IPS-18c (cell line): ENCODE results near the gene YEATS4.

Source experiments
- H3K4me3 ChIP-seq: 2 replicates; pipeline ENCODE4 v1.7.0; 2013; ENCODE audit warnings: low read depth, mild to moderate bottlenecking, low read length, moderate library complexity; ENCODE audit not compliant: insufficient read depth
- H3K9me3 ChIP-seq: one replicate; pipeline ENCODE4 v1.6.1; 2013; ENCODE audit warnings: mild to moderate bottlenecking, low read length, moderate library complexity; ENCODE audit not compliant: control insufficient read depth, insufficient read depth

The YEATS4 gene

DNA sequence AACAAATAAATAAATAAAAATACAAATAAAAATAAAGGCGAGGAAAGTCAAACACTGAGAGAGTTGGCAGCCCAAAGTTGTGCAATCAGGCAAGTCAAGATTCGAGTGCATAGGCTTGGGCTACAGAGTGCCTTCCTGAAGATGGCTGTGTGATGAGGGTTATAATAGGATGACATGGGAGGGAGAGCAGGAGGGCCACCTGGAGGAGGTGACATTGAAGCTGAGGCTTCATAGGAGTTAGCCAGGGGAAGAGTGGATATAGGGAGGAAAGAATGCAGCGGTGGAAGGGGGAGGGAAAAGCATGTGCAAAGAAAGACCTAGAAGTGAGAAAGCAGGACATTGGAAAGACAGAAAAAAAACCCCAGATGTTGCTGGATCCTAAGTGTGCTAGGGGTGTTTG lies 53.1 kb downstream of the YEATS4 start:
- Histone ChIP-seq H3K9me3 (no peaks in the 10 kb centered on the region), H3K4me3 (no peak overlapping the region)

DNA sequence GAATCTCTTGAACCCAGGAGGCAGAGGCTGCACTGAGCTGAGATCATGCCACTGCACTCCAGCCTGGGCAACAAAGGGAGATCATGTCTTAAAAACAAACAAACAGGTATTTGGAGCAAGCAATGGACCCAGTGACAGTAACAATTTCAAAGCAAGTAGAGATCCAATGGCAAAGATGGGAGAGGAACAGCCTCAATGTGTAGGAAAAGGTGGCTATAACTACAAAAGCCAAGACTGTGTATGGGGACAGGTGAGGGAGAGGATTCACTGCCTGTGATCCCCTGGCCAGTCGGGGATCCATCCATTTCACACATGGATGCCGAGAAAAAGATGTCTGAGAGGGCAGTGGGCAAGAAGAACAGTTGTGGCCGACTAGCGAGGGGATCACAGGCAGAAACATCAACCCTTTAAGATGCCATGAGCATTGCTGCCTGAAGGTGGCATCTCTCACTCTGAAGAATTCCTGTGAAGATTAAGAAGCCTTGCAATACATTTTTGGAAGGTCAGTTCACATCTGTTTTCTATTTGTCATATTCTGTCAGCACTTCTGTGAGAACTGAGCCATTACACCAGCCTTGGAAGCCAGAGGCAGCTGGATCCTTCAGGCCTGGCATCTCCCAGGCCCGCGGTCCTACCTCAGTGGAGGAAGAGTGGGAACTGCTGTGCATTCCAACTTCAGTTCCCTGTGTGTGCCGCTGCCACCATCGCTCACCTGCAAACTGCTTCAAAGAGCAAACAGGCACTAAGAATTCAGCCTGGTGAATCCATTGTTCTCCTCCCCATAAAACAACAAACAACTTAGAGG lies 56.1 kb downstream of the YEATS4 start:
- H3K4me3 ChIP-seq, result peak overlapping the region; percentile 20; the same call in 1 of the 2 replicates
- H3K9me3 ChIP-seq, result no peaks in the 10 kb centered on the region

DNA sequence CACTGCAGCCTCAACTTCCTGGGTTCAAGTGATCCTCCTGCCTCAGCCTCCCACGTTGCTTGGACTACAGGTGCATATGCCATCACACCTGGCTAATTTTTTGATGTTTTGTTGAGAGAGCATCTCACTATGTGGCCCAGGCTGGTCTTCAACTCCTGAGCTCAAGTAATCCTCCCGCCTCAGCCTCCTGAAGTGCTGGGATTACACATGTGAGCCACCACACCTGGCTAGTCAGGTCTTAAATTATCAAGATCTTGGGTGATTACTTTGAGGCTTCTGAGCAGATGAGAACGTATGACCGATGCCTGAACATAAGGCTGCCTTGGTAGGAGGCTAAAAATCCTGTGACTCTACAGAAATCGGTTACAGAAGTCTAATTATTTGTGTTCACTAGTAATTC lies 57.7 kb downstream of the YEATS4 start:
- no peaks in the 10 kb centered on the region for H3K9me3 ChIP-seq
- H3K4me3 ChIP-seq, result no peak overlapping the region

DNA sequence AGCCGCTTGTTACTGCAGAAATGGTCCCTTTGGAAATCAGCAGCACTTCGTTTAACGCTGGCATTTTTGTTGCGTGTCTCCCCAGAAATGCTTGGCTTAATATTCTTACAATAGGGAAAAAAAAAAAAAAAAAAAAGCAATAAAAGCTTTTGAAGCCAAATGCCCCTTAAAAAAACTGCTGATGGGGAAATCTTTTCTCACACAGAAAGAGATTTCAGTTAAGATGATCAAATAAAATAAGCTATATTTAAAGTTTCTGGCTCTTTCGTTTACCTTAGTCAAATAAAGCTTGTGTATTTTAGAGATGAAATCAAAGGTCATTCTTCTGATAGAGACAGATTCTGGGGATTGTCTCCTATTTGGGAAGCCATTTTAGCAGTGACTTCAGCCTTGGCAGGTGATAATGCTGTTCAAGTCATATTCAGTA lies 58.2 kb downstream of the YEATS4 start:
- Histone ChIP-seq H3K4me3 (no peak overlapping the region), H3K9me3 (no peaks in the 10 kb centered on the region)

DNA sequence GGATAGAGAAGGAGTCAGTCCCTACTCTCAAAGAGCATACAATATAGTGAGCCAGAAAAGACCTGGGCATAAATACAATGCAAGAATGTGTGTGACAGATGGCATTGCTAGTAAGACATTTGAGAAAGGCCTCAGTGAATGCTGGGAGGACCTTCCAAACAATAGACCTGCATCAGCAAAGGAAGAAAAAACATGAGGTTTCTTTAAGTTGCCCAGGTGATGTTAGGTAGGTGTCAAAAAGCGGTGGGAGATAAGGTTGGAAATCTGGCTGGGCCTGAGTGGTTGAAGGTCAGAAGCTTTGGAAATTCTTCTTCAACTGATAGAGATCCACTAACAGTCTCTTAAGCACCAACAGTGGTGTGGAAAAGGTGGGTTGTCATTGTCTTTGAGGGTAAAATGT lies 60.2 kb downstream of the YEATS4 start:
- H3K4me3 ChIP-seq, result no peak overlapping the region

DNA sequence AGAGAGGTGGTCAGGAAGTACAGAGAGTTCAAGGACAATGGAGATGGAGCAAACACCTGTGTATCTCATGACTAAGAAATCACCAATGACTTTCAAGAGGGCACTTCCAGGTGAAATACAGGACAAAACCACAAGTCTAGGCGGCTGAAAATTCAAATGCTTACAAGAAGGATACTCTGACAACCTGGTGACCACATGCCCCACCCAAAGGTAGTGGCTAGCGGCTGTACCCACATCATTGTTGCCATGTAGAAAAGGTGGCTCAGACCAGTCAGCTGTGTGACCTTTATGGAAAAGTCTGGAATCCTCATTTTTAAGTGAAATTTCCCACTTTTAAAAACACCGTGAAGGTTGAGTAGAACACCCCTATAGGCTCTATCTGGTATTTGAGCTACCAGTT lies 62.0 kb downstream of the YEATS4 start:
- Histone ChIP-seq H3K4me3 (no peak overlapping the region), H3K9me3 (no peaks in the 10 kb centered on the region)

More for the DNA sequence above, 60.2 kb downstream of the YEATS4 start:
- no peaks in the 10 kb centered on the region for H3K9me3 ChIP-seq

DNA sequence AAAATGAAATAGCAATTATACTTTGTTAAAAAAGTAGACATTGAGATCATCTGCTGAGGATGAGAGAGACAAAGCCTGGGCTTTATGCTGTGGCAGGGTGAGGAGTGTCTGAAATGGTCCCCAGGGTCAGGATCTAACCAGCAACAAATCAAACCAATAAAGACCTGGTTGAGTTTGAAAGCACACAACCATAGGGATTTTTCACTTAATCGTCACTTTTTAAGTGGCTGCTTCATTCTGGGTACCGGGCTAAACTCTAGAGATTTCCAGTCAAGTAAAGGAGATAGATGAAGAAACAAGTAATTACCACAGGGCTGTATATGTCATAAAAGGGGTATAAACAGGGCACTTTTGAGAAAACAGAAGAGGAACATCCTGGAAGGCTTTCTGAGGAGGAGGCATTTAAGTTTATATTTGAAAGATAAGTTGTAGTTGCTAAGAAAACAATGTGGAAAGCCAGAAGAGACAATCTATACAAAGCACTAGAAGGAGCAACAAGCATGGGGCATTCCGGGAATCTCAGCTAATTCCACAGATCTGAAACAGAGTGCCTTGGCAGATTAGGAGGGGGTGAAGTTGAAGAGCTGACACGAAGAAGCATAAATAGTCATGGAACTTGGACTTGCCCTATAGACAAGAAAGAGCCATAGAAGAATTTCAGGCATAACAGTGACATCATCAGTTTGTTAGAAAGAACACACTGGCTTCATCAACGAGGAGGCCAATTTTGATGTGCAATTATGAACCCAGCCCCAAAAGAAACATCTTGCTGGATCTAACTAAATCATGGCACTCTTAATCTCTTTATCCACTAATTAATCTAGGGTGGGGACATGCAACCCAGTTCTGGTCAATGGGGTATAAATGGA lies 63.7 kb downstream of the YEATS4 start:
- Histone ChIP-seq H3K4me3 (no peak overlapping the region), H3K9me3 (no peaks in the 10 kb centered on the region)

DNA sequence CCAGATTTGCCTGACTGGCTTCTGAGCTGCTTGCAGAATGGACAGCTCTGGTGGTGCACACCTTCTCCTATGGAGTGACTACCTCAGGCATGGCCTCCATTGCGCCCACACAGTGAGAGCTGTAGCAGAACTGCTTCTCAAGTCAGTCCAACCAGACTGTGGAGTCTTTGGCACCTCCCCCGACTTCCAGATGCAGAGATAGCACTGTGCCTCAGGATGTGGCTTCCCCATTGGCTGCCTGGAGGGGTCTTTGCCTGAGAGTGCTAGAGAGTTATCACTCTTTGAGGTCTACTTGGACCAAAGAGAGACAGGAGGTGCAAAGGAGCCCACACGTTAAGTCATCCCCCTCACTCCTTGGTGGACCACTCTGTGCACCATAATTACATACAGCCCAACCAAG lies 65.9 kb downstream of the YEATS4 start:
- Histone ChIP-seq H3K9me3 (no peaks in the 10 kb centered on the region), H3K4me3 (no peak overlapping the region)

DNA sequence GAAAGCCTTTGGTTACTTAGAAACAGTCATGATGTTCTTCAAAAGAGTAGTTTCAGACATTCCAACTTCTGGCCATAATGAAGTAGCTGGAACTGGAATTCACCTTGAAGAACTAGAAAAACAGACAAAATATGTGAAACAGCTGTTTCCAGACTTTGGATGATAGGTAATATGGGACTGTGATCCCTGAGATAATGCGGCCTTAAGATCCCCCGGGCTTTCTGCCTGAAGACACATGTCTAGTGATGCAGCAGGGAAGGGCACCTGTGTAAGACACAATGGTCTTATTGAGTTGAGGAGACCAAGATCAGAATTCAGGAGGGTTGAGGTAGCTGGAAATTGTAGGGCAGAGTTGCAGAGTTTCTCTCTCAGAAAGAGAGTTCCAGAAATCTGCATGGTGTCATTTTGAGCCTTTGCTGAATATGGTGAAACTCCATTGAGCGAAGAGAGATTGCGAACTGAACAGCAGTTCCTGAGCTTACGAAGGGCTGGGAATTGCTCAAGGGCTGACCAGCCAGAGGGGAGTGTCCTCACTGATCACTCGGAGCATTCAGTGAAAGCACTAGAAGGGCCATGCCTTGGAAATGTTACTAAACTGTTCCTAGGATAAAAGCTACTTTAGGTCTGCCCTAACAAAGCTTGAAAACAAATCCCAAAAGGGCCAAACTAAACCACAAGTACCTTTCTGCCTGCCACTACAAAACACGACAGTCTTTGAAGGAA lies 69.0 kb downstream of the YEATS4 start:
- Histone ChIP-seq H3K9me3 (no peaks in the 10 kb centered on the region), H3K4me3 (no peak overlapping the region)

DNA sequence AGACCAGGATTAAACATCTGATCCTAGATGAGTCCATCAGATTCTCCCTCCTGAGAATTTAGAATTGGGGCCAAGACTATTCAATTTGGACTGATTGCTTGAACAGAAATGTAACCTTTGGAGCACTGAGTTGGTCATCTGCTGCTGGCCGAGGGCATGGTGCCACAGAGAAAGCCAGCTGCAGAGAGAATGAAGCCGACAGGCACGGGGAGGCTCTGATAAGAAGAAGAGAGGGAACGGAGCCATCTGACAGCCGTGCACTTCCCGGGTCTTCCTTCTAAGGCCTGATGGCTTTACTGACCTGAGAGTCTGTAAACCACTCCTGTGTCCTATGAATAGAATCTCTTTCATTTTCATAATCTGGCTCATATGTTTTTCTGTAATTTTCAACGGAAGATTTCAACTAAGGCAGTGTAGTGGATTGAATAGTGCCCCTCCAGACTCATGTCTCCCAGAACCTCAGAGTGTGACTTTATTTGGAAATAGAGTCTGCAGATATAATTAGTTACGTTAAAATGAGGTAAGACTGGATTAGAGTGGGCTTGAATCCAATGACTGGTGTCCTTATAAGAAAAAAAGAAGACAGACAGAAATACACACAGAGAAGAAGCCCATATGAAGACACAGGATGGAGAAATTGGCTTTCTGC lies 71.5 kb downstream of the YEATS4 start:
- no peaks in the 10 kb centered on the region for H3K9me3 ChIP-seq
- no peak overlapping the region for H3K4me3 ChIP-seq

DNA sequence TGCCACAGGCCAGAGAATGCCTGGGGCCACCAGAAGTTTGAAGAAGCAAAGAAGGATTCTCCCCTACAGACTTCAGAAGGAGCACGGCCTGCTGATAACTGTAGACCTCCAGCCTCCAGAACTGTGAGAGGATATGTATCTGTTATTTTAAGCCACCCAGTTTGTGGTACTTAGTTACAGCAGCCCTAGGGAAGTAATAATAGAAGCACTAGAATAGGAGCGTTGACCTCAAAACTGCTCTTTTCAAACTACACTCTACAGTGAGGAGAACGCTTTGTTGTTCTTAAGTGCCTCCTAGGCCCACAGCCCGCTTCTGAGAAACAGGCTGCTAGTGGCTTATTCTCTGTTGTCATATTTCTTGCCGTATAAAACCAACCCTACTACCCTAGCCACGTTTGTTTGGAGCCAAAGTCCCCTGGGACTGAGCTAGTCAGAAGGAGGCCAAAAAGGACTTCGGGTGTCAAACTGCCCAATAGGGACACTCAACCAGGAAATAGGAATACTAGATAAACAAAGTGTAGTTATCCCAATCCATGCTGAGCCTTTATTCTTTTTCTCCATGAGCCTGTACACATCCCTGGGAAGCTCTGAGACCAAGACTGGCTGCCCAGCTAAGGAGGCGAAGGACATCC lies 72.2 kb downstream of the YEATS4 start:
- H3K4me3 ChIP-seq, result no peak overlapping the region
- no peaks in the 10 kb centered on the region for H3K9me3 ChIP-seq

DNA sequence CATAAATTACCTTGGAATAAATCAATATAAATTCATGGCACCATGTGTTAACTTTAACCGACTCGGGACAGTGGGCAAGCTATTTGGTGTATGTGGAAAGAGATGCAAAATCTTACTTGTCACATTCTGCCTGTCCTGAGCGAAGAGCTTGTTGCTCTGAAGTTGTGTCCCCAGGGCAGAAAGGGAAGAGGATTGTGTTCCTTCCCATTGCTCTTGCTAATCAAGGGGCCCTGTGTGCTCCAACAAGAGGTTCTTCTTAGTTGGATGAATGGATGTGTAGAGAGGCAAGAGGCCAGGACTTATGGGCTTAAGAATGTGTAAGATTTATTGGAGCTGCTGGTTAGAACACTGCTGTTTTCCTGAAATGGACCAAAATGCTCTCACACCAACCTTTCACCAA lies 74.1 kb downstream of the YEATS4 start:
- no peaks in the 10 kb centered on the region for H3K9me3 ChIP-seq
- H3K4me3 ChIP-seq, result no peak overlapping the region

DNA sequence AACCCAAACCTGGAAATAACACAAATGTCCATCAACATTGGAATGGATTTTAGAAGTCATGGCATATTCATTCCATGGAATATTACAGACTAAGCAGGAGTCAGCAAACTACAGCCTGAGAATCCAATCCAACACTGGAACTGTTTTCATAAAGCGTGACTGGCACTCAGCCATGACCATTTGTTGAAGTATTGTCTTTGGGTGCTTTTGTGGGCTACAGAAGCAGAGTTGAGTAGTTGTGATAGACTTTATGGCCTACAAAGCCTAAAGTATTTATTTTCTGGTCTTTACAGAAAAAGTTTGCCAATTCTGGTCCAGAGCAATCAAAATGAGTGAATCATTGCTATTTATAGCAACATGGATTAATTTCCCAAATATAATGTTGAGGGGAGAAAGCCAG lies 76.1 kb downstream of the YEATS4 start:
- Histone ChIP-seq H3K9me3 (no peaks in the 10 kb centered on the region), H3K4me3 (no peak overlapping the region)

DNA sequence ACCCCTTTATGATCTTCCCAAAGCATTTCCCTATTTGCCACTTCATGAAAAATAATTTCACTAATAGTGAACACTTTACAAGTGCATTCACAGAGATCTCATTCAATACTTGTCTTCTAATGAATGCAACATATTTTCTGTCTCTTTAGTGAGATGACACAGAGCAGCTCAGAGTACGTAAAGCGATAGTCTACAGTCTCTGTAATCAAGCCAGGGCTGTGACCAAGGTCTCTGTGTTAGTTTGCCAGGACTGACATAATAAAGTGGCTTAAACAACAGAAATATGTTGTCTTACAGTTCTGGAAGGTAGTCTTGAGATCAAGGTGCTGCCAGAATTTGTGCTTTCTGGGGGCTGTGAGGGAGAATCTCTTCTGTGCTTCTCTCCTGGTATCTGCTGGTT lies 77.5 kb downstream of the YEATS4 start:
- no peak overlapping the region for H3K4me3 ChIP-seq
- H3K9me3 ChIP-seq, result no peaks in the 10 kb centered on the region

DNA sequence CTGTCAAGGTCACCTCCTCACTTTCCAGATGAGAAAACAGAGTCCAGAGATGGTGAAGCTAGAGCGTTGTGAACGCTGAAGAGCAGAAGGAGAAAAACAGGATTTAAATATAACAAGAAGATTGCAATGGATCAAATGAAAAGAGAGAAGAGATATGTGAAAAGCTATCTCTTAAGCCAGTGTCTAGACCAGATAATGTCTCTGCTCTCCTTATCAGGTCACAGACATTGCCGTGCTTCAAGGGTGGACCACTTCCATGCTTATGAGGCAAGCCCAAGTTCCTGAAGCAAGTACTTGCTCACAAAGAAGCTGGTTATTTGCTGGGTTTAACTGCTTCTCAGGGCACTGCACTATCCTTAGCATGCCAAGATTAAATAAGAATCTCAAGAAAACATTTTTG lies 79.0 kb downstream of the YEATS4 start:
- no peaks in the 10 kb centered on the region for H3K9me3 ChIP-seq
- no peak overlapping the region for H3K4me3 ChIP-seq

DNA sequence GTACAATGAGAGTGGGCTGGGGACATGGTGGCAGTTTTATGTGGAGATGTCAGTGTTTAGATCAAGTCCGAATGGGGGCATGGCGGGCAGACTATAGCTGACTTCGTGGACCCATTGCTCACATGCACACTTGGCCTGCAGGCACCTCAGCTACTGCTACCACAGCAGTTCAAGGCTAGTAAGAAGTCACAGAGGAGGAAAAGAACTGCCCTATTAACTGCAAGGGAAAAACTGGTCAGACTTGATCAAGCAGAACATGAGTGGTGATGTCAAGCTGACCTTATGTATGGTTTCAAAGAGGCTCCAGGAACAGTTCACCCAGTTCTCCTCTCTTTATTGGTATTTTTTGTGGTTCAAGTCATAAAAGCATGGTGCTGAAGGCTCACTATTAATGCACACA lies 80.5 kb downstream of the YEATS4 start:
- Histone ChIP-seq H3K9me3 (no peaks in the 10 kb centered on the region), H3K4me3 (no peak overlapping the region)
